ENCODE results near the gene SETSIP.
A peak's percentile ranks its signal among the peaks of the same experiment; 100 is the strongest.
"Not testable (repeated sequence)": the region's sequence is repeated elsewhere in the genome, so short reads cannot be mapped to it uniquely, and the experiment has no call there.

The SETSIP gene, protein sequence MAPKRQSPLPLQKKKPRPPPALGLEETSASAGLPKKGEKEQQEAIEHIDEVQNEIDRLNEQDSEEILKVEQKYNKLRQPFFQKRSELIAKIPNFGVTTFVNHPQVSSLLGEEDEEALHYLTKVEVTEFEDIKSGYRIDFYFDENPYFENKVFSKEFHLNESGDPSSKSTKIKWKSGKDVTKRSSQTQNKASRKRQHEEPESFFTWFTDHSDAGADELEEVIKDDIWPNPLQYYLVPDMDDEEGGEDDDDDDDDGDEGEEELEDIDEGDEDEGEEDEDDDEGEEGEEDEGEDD

DNA sequence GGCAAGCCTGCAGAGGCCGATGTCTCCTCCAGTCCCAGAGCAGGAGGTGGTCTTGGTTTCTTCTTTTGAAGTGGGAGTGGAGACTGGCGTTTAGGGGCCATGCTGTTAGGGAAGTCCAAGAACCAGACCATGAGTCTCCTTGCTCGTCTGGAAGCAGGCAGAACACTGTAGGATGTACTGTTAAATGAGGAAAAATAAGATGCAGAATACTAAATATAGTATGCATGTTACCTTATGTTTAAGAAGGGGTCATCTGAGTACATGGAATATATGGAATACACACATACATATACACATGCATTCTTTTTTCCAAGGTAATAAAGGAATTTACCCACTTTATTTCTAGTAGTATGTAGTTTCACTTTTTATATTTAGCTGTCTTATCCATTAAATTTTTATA is at the start of gene SETSIP:
TSS of gene SETSIP (minus strand) at position 101 of the 400 bp plus-strand sequence. CDS start at position 101, 0 bp downstream.
- no peak for DNase-seq

DNA sequence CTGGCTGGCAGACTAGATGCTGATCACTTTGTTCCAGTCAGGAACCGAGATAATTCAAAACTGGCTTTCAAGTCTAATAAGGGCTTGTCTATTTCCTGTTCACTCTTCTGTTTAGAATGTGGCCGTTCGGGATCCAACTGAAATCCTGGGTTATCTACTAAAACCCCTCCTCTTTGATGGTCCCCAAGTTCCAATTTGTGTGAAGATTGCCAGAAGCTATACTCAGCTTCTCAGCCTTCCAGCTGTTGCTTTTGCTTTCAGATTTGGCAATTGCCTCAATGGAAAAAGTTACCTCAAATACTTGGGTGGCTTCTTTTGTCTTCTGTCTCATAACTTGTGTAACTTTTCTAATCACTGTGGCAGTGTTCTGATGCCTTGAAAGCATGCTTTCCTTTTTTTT is 48.7 kb upstream of the SETSIP start:
- no peak for DNase-seq

DNA sequence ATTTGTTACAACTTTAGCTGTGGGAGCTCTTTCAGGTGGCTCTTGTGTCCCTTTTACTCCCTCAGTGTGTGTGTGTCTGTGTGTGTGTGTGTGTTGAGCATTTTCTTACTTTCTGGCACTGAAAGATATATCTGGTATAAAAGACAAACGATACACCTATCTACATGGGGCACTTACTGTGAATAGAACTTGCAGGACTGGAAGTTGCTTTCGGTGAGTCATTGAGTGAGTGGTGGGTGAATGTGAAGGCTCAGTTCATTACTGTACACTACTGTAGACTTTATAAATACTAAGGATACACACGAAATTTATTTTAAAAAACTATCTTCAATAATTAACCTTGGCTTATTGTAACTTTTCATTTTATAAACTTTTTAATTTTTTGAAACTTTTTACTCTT is 43.6 kb upstream of the SETSIP start:
- no peak for DNase-seq

DNA sequence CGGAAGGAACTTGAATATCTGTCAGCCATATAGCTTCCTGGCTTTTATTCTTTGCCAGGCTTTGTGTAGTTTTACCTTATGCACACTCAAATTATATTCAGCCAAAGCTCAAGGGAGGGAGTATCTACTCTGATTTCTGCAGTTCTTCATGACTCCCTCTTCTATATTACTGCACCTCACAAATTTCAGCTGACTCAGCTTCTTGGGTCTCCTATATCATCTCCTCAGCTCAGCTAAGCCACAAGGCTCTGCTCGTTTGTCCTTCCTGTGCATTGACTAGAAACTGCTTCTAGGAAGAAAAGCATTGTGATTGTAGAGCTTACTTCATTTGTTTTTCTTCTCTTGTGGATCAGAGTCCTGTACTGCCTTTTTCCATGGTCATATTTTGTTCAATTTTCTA is 42.3 kb upstream of the SETSIP start:
- DNase-seq, result no peak

DNA sequence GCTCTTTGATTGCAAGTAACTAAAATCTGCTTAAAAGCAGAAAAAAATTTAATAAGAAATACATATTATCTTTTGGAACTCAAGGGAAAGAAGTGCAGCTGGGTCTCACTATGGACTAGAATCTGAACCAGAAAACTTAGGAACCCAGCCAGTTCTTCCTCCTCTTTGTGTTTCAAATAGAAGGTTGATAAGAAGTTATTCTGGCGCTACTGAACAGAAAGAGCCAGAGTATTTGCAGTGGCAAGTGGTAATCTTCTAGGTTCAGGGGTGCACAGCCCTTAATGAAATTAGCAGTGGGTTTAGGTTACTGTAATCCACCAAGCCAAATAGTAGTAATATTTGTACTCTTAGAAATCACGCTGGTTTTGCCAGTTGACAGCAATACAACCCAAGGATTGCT is 33.4 kb upstream of the SETSIP start:
- DNase-seq, result no peak

DNA sequence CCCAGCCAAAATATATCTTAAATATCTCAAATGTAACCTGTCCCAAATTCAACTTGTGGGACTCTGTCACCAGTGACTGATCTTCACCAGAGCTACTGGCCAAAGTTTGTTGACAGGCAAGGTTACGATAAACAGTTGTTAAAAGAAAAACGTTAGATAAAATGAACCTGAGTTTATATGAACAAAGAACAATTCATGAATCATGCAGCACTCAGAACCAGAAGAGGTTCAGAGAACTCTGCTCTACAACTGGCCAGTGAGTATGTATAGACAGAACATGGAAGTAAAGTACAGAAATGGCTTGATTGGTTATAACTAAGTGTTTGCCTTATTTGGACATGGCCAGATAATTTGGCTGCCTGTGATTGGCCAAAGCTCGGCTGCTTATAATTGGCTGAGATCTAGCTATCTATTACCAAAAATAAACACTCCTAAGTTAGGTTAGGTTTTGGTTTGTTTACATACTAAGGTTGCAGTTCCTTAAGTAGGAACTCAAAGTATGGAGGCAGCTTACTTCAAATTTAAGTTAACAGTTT is 30.4 kb upstream of the SETSIP start:
- no peak for DNase-seq

DNA sequence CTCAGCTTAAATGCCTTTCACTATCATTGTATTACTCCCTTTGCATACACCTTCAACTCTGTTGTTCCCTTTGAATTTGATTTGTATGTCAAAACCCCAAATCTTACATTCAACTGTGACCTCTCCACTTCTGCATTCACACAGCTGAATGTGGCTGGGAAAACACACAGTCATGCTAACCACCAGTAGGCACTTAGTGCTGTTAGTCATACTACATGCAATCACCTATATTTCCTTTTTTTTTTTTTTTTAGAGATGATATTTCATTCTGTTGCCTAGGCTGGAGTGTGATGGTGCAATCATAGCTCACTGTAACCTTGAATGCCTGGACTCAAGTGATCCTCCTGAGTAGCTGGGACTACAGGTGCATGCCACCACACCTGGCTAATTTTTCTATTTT is 21.1 kb upstream of the SETSIP start:
- DNase-seq, result no peak

DNA sequence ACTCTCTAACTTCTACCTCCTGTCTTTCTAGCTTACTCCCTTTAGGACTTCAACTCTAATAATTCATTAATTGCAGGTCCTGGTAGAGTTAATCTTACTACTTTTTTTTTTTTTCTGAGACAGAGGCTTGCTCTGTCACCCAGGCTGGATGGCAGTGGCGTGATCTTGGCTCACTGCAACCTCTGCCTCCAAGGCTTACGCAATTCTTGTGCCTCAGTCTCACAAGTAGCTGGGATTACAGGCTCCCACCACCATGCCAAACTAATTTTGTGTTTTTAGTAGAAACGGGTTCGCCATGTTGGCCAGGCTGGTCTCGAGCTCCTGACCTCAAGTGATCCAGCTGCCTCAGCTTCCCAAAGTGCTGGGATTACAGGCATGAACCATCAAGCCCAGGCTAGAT is 20.7 kb upstream of the SETSIP start:
- no peak for DNase-seq

DNA sequence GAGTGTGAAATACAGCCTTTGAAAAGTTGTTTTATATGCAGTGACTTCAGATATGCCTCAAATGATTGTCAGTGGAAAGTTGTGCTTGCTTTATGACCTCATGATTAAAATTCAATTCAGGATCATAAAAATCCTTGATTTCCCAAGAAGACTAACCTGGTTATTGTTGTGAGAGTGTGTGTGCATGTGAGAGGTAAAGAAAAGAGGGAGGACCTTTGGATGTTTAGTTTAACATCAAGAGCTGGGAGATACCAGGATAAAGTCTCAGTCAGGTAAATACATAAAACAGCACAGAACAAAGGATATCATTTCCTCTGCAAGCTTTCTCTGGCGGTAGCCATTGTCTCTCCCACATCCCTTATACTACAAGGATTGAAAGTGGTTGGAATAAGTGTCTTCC is 19.4 kb upstream of the SETSIP start:
- no peak for DNase-seq

DNA sequence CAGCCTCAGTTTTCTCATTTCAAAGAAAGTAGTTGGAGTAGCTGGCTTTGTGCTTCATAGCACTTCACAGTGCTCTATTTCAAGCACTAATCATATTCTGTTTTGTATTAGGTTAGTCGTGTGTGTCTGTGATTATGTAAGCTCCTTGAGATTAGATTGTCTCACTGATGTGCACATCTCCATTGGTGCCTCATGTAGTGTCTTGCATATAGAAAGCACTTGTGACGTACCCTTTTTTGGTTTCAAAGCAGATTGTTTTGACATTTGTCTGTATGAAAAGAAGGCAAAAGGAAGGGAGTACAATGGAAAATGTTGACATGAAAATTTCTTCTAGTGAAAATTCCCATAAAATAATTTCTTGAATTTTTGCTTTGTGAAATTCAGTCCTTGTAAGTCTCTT is 18.9 kb upstream of the SETSIP start:
- no peak for DNase-seq

DNA sequence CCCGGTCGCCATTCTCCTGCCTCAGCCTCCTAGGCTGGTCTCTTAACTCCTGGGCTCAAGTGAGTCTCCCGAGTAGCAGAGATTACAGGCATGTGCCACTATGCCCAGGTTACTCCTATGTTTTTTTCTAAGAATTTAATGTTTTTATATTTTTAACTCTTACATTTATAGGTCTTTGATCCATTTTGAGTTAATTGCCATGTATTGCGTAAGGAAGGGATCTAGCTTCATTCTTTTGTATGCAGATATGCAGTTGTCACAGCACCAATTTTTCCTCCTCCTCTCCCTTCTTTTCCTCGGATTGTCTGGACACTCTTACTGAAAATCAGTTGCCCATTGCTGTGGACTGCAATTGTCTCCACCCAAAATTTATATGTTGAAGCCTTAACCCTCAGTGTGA is 16.4 kb upstream of the SETSIP start:
- no peak for DNase-seq

DNA sequence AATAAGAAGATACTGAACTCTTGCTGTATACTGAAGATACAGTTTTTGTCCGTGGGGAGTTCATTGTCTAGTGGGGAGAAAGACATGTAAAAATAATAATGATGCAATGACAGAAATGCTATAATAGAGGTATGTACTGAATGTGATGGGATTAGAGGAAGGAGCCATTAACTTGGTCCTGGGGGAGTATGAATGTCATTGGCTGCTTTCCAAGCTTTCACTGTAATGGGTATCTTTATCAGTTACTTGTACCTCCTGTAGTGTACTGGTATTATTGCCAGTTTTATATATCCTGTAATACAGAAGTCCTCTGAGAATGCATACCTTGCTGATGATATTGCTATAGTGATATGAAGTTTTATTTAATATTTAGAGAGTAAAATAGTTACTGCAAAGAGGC is 12.3 kb upstream of the SETSIP start:
- DNase-seq, result no peak

DNA sequence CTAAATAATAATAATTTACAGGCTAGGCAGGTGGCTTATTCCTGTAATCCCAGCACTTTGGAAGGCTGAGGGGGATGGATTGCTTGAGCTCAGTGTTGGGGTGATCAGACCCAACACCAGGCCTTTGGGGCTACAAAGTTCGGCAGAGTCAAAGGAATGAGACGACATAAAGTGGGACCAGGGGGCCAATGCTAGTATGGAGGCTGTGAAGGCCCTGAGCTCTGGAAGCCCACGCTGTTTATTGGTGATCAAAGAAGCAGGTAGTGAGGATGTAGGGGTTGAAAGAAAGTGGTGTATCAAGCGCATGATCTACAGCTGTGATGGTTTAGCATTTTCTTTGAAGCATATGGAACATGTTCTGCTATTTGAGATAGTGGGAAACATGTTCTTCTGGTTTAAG is 10.5 kb upstream of the SETSIP start:
- no peak for DNase-seq

DNA sequence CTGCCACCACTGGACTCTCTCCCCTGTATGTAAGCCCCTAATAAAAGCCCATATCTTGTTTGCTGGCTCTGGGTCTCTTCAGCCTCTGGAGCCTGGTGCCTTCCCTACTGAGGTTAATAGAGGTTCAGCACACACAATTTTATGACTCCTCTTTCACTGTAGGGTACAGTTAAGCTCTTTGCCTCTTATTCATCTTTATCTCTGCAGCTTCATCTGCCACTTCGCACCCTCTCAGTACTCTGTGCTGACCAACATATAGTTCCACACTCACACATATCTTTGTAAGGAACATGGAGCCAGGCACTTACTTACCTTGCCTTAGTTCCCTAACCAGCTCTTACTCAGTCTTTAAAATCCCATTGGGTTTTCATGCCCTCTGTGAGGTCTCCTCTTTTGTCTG is 9.4 kb upstream of the SETSIP start:
- DNase-seq, result no peak

DNA sequence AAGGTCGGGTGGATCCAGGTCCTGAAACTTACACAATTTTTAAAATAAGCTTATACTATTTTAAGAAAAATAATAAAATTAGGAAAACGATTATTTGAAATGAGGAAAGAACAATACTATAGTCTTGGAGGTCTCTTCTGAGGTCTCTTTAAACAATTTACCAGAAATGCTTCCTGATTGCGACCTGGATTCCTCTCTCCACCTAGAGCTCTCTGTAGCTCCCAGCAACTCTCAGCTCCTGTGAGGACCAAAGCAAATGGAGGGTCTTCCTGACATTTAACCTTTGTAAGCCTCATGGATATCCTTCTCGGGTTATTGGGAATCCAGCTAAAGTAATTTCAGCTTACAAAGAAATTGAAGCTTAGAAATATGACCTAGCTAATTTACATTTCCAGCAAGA is 5.8 kb upstream of the SETSIP start:
- no peak for DNase-seq

DNA sequence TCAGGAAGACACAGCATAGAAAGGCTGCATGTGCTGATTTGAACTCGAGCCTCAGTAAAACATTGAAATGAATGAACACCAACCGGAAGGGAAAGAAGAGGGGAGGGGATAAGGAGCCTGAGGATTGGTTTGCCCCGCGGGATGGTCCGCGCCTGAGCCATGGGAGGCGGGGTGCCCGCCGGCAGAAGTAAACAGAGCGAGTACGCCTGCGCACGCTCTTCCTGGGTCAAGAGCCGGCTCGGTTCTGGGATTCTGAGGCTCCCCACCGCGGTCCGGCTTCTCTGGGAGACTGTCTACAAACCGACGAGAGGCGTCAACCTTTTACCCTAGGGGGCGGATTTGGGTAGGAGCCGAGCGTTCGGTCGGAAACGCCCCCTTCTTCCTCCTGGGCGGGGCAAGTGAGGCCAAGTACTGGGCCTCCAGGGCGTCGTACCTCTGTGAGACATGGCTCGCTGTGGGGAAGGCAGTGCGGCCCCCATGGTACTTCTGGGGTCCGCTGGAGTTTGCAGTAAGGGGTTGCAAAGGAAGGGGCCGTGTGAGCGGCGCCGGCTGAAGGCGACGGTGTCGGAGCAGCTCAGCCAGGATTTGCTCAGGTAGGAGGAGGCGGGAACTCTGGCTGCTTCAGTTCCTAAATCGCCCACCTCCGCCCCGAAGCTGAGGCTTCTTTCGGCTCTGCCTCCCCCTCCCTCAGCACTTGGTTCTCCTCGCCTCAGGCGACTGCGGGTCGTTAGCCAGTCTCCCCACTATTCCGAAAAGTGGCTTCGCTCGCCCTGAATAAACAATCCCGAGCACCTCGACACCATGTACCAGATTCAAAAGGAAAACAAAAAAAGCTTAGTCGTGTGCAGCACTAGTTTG is 5.1 kb upstream of the SETSIP start, which contains the start of gene BTBD8:
TSS of gene BTBD8 (plus strand) at position 218 of the 858 bp plus-strand sequence. CDS start at position 445, 227 bp downstream.
- peak; percentile 84 for DNase-seq

DNA sequence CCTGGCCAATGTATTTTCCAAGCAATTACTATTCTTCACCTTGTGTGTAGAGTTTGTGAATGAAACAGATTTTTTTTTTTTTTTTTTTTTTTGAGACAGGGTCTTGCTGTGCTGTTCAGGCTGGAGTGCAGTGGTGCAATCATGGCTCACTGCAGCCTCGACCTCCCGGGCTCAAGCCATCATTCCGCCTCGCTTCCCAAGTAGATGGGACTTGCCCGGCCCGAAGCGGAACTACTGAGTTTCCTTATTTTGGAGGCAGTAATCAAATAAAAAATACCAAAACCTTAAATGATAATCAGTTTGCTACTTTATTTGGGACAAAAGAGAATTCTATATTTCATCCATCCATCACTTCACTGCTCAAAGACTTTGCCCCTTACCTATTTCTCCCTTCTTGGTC is 4.2 kb upstream of the SETSIP start:
- no peak for DNase-seq

DNA sequence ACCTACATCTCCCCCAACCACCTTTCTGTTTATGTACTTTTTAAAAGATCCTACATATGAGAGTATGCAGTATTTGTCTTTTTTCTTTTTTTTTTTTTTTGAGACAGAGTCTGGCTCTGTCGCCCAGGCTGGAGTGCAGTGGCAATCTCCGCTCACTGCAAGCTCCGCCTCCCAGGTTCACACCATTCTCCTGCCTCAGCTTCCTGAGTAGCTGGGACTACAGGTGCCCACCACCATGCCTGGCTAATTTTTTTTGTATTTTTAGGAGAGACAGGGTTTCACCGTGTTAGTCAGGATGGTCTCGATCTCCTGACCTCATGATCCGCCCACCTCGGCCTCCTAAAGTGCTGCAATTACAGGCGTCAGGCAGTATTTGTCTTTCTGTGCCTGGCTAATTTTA is 2.9 kb upstream of the SETSIP start:
- not testable (repeated sequence) for DNase-seq

DNA sequence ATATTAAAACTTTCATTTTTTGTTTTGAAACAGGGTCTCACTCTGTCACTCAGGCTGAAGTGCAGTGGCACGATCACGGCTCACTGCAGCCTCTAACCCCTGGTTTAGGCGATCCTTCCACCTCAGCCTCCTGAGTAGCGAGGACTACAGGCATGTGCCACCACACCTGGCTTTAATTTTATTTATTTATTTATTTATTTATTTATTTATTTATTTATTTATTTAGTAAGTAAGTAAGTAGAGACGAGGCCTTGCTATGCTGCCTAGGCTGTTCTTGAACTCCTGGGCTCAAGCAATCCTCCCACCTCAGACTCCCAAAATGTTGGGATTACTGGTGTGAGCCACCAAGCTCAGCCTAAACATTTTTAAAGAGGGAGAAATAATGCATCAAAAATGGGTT is 1.2 kb upstream of the SETSIP start:
- no peak for DNase-seq

DNA sequence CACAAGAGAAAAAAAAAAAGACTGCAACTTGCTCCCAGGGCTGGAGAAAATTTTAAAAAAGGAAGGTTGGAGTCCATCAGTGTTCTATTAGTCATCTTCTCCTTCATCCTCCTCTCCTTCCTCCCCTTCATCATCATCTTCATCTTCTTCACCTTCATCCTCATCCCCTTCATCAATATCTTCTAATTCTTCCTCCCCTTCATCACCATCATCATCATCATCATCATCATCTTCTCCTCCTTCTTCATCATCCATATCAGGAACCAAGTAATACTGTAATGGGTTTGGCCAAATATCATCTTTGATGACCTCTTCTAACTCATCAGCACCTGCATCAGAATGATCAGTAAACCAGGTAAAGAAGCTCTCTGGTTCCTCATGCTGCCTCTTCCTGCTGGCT is 765 bp downstream of the SETSIP start:
- not testable (repeated sequence) for DNase-seq

DNA sequence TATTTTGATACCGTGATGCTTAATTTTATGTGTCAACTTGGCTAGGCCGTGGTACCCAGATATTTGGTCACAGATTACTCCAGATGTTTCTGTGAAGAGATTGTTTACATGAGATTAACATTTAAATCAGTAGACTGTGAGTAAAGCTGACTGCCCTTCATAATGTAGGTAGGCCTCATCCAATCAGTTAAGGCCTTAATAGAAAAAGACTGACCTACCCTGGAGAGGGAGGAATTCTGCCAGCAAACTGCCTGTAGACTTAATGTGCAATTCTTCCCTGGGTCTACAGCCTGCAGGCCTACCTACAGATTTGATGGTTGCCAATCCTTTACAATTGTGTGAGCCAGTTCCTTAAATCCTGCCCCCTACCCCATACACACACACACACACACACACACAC is 4.3 kb downstream of the SETSIP start:
- no peak for DNase-seq

DNA sequence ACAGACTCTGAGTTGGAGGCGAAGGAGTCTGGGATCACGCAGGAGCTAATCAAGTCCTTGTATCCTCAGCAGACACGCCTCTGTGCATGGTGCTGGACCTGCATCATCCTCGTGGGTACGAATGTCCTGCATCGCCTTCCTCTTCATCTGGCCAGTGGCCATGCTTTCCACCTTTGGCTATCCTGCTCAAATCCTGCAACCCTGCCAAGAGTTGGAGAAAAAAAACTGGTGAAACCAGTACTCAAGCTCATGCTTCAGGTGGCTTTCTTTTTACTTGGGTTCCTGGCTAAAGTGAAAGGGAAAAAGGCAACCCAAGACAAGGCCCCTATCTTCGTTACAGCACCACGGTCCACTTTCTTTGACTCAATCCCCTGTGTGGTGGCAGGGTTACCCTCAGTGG is 8.9 kb downstream of the SETSIP start:
- no peak for DNase-seq

DNA sequence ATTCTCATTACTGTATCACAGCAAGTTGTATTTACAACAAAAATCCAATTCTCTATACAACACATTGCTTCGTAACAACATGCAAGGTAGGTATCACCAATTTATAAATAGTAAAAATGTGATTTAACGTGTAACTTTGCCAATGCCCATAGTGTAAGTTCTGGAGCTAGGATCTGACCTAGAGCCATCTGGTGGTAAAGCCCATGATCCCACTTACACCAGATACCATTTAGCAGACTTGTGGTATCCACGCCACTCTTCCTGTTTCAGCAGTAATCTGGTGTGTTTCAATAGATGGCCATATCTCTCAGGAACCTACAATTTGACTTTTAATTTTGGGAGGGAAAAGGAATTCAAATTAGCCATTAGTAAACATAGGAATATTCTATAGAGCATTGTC is 10.2 kb downstream of the SETSIP start:
- DNase-seq, result no peak

DNA sequence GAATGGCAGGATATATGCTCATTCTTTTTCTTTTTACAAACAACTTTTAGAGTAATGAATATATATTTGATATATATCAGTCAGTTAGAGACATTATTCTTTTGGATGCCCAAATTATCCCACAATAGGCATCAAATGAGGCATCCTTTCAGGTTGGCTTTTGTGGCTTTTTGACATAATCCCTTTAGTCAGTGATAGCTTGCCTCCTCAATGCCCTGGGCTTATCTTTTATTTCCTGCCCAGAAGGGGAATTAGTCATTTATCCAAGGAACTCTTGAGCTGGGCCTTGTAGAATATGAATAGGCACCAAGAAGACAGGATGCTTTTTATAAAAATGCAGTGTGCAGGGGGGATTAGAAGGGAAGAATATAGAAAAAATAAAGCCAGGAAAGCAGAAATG is 23.3 kb downstream of the SETSIP start:
- DNase-seq, result no peak

Data from femur (tissue), 1 donor.